ENCODE data around the gene HAND2.

HAND2 gene

DNA sequence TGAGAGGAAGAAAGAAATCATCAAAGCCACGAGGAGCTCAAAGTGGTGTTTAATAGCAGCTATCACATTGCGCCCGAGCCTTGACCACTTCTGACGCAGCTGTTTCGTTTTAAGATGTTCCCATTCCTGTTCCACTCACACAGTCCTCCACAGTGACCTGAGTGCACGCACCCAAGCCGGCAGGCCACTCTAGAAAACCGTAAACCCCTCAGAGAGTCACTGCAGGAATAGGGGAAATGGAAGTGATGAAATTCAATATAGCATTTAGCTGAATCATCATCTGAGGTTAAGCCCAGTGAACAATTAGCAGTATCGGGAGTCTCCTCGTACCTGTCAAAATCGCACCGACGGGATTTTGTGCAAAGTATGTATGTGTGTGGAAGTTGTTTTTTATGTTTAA is 17.9 kb upstream of the HAND2 start:
- no peak for TF ChIP-seq EZH2phosphoT487 (IDR thresholded peaks at IDR 0.05; ENCODE audit: low read depth)
- TF ChIP-seq, protein P1, sequence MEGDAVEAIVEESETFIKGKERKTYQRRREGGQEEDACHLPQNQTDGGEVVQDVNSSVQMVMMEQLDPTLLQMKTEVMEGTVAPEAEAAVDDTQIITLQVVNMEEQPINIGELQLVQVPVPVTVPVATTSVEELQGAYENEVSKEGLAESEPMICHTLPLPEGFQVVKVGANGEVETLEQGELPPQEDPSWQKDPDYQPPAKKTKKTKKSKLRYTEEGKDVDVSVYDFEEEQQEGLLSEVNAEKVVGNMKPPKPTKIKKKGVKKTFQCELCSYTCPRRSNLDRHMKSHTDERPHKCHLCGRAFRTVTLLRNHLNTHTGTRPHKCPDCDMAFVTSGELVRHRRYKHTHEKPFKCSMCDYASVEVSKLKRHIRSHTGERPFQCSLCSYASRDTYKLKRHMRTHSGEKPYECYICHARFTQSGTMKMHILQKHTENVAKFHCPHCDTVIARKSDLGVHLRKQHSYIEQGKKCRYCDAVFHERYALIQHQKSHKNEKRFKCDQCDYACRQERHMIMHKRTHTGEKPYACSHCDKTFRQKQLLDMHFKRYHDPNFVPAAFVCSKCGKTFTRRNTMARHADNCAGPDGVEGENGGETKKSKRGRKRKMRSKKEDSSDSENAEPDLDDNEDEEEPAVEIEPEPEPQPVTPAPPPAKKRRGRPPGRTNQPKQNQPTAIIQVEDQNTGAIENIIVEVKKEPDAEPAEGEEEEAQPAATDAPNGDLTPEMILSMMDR (IDR thresholded peaks at IDR 0.05; ENCODE audit: low read depth, low read length), result no peak
- Histone ChIP-seq H3K4me1 (ENCODE audit: low read length) (no peaks in the 10 kb centered on the region), H3K36me3 (replicated peaks; ENCODE audit: low read depth, low read length) (no peaks in the 10 kb centered on the region), H3K27ac (ENCODE audit: low read length) (no peak overlapping the region), H4K20me1 (ENCODE audit: insufficient read depth, low read length) (no peaks in the 10 kb centered on the region), H3K9ac (ENCODE audit: low read length) (no peak overlapping the region), H3K4me2 (ENCODE audit: low read length) (no peak overlapping the region), H3K9me3 (ENCODE audit: insufficient read depth, low read length) (no peaks in the 10 kb centered on the region), H2AFZ (ENCODE audit: low read depth, low read length) (no peak overlapping the region), H3K27me3 (ENCODE audit: low read depth, low read length) (no peaks in the 10 kb centered on the region), H3K79me2 (ENCODE audit: low read length) (no peaks in the 10 kb centered on the region), H3K4me3 (ENCODE audit: low read length) (no peak overlapping the region)

DNA sequence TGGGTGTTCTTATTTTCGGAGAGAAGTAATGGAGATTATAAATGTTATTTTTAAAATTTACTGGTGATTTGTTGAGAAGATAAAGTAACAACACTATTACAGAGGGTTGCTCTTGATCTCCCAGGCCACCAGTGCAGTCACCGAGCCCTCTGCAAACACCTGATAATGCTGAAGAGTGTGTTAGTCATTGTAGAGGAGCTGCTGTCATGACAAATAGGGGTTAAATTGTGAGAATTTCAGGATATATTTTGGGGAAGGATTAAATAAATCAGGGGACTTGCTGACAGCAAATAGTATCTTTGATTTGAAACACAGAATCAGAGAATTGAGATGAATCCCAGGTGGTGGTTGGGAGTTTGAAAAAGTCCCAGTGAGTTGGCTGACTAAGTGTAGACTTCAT is 16.7 kb upstream of the HAND2 start:
- no peak overlapping the region for H3K4me2 ChIP-seq (ENCODE audit: low read length)
- H3K4me3 ChIP-seq (ENCODE audit: low read length), result no peak overlapping the region
- H3K27ac ChIP-seq (ENCODE audit: low read length), result no peak overlapping the region
- H3K9ac ChIP-seq (ENCODE audit: low read length), result no peak overlapping the region
- H3K9me3 ChIP-seq (ENCODE audit: insufficient read depth, low read length), result no peaks in the 10 kb centered on the region
- no peaks in the 10 kb centered on the region for H3K36me3 ChIP-seq (replicated peaks; ENCODE audit: low read depth, low read length)
- no peaks in the 10 kb centered on the region for H3K4me1 ChIP-seq (ENCODE audit: low read length)
- H3K79me2 ChIP-seq (ENCODE audit: low read length), result no peaks in the 10 kb centered on the region
- no peaks in the 10 kb centered on the region for H4K20me1 ChIP-seq (ENCODE audit: insufficient read depth, low read length)
- H2AFZ ChIP-seq (ENCODE audit: low read depth, low read length), result no peak overlapping the region
- no peaks in the 10 kb centered on the region for H3K27me3 ChIP-seq (ENCODE audit: low read depth, low read length)
- TF ChIP-seq, protein P1 (IDR thresholded peaks at IDR 0.05; ENCODE audit: low read depth, low read length), result no peak

DNA sequence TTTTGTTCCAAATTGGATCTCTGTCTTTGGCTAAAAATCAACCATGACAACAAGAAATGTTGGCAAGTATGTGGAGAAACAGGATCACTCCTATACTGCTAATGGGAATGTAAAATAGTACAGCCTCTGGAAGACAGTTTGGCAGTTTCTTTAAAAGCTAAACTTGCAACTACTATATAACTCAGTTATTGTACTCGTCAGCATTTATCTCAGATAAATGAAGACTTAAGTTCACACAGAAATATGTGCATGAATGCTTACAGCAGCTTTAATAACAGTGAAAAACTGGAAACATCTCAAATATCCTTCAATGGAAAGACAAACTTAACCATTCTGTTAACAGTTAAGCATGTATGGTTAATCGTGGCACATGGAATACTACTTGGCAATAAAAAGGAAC is 15.4 kb upstream of the HAND2 start:
- no peak for TF ChIP-seq EZH2phosphoT487 (IDR thresholded peaks at IDR 0.05; ENCODE audit: low read depth)
- TF ChIP-seq, protein P1 (IDR thresholded peaks at IDR 0.05; ENCODE audit: low read depth, low read length), result no peak
- Histone ChIP-seq H3K27ac (ENCODE audit: low read length) (no peak overlapping the region), H3K27me3 (ENCODE audit: low read depth, low read length) (no peaks in the 10 kb centered on the region), H3K4me3 (ENCODE audit: low read length) (no peak overlapping the region), H3K36me3 (replicated peaks; ENCODE audit: low read depth, low read length) (no peaks in the 10 kb centered on the region), H3K4me2 (ENCODE audit: low read length) (no peak overlapping the region), H3K4me1 (ENCODE audit: low read length) (no peaks in the 10 kb centered on the region), H2AFZ (ENCODE audit: low read depth, low read length) (no peak overlapping the region), H3K9ac (ENCODE audit: low read length) (no peak overlapping the region), H3K79me2 (ENCODE audit: low read length) (no peaks in the 10 kb centered on the region), H3K9me3 (ENCODE audit: insufficient read depth, low read length) (no peaks in the 10 kb centered on the region), H4K20me1 (ENCODE audit: insufficient read depth, low read length) (no peaks in the 10 kb centered on the region)

DNA sequence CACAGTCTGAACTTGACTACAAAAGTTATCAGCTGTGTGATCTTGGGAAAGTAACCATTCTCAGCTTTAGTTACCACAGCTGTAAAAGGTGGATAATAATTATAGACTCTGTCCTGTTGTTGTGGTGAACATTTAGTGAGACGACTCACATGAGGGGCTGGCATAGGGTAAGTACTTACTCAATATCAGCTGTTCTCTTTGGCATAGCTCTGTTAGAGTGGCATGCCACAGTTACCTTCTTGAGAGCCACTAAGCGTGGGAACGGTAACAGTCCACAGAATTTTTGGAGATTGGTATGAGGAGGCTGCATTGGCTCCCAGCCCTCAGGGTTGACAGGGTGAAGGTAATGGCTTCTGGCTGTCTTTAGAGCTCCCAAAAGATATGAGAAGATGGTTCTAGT is 13.2 kb upstream of the HAND2 start:
- Histone ChIP-seq H3K27ac (ENCODE audit: low read length) (no peak overlapping the region), H4K20me1 (ENCODE audit: insufficient read depth, low read length) (no peaks in the 10 kb centered on the region), H3K9me3 (ENCODE audit: insufficient read depth, low read length) (no peaks in the 10 kb centered on the region), H3K4me2 (ENCODE audit: low read length) (no peak overlapping the region), H2AFZ (ENCODE audit: low read depth, low read length) (no peak overlapping the region), H3K79me2 (ENCODE audit: low read length) (no peaks in the 10 kb centered on the region), H3K4me3 (ENCODE audit: low read length) (no peak overlapping the region), H3K36me3 (replicated peaks; ENCODE audit: low read depth, low read length) (no peaks in the 10 kb centered on the region), H3K9ac (ENCODE audit: low read length) (no peak overlapping the region), H3K27me3 (ENCODE audit: low read depth, low read length) (no peaks in the 10 kb centered on the region), H3K4me1 (ENCODE audit: low read length) (no peaks in the 10 kb centered on the region)
- TF ChIP-seq, protein P1 (IDR thresholded peaks at IDR 0.05; ENCODE audit: low read depth, low read length), result no peak
- no peak for TF ChIP-seq EZH2phosphoT487 (IDR thresholded peaks at IDR 0.05; ENCODE audit: low read depth)
